ENCODE measurements around the gene RBX1.
"Not testable (repeated sequence)": the region's sequence is repeated elsewhere in the genome, so short reads cannot be mapped to it uniquely, and the experiment has no call there.

Gene RBX1

DNA sequence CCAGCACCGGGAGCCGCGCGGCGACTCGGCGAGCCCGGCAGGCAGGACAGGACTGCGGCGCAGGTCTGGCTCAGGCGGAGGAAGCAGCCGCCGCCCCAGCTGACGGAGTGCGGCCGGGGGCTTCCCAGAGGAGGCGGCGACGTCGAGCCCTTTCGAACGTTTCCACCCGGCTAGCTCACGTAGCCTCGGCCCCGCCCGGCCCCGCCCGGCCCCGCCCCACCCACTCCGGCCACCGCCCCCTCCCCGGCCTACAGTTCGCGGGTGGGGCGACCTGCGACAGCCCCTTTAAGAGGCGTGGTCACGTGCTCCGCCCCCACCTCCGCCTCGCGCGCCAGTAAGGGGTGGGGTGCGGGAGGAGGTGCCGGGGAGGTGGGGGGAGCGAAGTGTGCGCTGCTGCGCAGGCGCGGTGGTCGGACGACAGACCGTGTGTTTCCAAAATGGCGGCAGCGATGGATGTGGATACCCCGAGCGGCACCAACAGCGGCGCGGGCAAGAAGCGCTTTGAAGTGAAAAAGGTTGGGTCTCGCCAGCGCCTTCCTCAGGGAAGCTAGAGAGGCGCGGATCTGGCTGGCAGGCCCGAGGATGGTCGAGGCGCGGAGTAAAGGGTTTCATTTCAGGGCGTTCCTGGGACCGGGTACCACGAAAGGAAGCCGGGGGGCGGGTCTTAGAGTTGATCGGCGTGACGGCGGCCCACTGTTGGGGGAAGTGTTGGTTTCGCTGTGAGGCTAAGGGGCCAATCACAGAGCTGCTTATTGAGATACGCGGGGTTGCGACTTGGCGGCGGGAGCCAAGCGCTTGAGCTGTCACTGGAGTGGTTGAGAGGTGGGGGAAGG, at the start of gene RBX1:
Gene RBX1, plus strand, starts transcription at position 417 of the 833 bp plus-strand sequence. Its CDS starts 21 bp downstream, at position 438.
- DNase-seq (ENCODE audit: low spot score): peak; percentile 96

DNA sequence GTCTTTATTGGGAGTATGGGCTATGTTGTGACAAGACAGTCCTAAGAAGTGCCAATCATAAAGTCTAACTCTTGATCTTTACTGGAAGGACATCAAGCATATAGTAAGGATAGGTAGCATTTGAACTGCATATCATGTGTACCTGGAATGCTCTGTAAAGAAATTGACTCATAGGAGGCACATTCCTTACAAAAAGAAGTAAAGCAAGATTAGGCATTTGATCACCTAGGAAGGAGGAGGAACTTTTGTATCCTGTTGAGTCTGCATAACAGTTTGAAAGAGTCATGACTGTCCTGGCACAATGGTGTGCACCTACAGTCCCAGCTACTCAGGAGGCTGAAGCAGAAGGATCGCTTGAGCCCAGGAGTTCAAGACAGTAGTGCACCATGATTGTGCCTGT, 47.1 kb upstream of the RBX1 start:
- DNase-seq (ENCODE audit: low spot score): no peak

DNA sequence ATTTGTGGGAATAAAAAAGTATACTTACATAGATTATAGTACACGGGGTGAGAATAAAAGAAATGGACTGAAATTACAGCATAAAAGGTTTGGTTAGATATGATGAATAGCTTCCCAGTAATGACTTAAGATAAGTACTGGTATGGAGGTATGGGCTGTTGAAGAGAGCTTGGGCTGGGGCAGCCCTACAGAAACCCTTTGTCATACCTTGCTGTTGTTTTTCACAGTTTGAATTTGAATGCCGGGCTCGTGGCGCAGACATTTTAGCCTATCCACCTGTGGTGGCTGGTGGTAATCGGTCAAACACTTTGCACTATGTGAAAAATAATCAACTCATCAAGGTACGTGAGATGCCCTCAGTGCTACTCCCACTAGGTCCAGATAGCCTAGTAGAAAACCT, 42.3 kb upstream of the RBX1 start:
- no peak for DNase-seq (ENCODE audit: low spot score)

DNA sequence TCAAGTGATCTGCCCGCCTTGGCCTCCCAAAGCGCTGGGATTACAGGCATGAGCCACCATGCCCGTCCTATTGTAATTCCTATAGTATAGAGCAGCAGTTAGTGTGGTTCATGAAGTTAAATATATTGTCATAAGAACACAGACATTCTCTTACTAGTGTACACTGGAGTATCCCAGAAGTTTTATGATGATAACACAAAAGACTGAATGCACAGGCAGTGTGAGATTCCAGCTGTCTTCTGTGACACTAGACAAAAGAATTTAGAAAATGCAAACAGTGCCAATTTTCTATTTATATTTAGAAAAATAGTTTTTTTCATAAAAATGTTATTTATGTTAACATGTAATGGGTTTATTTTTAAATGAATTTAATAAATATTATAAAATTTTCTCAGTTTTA, 39.4 kb upstream of the RBX1 start:
- DNase-seq (ENCODE audit: low spot score): no peak

DNA sequence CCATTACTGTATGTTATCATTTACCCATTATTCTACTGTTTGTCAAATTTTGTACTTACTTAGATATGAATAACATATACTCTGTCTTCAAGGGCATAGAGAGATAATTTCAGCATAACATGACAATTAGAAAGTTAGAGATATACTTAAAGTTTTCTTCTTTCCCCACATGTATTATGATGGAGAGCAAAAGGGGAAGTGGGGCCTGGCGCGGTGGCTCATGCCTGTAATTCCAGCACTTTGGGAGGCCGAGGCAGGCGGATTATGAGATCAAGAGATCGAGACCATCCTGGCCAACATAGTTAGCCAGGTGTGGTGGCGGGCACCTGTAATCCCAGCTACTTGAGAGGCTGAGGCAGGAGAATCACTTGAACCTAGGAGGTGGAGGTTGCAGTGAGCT, 38.2 kb upstream of the RBX1 start:
- not testable (repeated sequence) for DNase-seq (ENCODE audit: low spot score)

DNA sequence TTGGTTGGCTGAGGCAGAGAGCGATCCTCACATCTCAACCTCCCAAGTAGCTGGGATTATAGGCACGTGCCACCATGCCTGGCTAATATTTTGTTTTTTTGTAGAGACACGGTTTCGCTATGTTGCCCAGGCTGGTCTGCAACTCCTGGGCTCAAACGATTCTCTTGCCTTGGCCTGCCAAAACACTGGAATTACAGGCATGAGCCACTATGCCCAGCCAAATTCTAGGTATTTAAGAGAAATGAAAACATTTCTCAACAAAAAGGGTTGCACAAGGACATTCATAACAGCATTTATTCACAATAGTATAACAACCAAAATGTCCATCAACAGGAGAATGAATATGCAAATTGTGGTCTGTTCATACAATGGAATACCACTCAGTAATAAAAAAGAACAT, 31.7 kb upstream of the RBX1 start:
- no peak for DNase-seq (ENCODE audit: low spot score)

DNA sequence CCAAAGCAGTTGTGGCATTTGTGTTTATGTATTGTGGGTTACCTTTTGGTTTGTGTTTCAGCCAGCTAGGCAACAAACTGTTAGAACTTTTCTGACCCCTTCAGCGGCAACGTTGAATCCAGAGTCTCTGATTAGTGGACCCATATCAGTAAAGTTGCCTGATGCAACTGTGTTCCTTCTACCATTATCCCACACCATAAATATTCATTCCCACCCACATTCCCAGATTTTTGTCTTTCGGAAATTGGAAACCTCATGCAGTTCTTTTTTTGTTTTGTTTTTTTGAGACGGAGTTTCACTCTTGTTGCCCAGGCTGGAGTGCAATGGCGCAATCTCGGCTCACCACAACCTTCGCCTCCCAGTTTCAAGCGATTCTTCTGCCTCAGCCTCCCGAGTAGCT, 30.7 kb upstream of the RBX1 start:
- no peak for DNase-seq (ENCODE audit: low spot score)

DNA sequence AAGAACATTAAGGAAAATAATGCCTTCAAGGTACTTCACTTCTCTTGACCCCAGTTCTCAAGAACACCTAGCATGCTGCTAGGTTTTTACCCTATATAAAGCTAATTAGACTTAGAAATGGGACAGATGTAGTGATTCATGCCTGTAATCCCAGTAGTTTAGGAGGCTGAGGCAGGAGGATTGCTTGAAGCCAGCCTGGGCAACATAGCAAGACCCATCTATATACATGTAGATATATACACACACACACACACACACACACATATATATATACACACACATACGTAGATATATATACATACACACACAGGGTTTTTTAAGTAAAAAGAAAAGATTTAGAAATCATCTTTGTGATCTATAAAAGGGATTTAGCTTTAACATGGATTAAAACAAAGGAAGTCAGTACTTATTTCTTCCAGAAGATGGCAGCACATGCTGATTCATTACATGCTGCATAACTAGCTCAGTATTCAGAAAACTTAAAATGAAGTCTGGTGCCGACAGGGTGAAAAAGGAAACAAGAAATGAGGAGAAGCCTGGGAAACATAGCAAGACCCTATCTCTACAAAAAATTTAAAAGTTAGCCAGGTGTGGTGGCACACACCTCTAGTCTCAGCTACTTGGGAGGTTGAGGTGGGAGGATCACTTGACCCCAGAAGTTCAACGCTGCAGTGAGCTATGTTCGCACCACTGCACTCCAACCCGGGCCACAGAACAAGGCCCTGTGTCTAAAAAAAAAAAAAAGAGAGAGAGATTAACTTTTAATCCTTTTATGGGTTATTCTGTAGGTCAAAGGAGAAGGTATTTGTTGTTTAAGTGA, 28.5 kb upstream of the RBX1 start:
- DNase-seq (ENCODE audit: low spot score): peak; percentile 55

DNA sequence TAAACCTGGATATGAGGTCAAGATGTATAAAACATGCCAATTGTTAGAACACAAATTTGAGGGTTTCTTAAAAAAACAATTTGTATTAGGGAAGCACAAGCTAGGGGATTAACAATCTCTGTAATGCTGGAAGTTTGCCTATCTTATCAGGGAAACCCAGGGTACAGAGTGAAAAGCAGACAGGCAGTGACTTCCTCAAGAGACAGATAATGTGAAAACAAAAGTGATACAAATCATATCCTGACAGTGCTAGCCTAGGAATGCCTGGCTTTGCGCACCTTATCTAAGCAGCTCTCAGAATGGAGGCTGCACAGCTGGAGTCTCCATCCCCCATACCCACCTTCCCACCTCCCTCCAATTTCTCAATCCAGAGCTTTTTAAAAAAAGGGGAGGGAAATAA, 22.5 kb upstream of the RBX1 start:
- no peak for DNase-seq (ENCODE audit: low spot score)

DNA sequence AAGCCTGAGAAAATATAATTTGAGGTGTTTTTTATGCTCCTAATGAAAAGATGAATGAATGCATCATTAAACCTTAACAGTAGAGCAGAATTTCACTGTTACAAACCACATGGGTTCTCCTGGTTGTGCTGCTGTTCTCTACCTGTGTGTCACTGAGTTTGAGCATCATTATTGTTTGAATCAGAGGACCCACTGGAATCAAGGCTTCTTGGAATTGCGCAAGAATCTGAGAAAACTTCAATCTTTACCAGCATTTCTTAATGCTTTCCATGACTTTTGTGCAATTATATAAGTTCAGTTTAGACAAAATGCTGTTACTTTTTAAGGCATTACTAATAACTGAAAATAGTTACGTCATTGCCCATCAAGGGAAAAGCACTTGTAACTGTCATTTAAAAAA, 18.8 kb upstream of the RBX1 start:
- no peak for DNase-seq (ENCODE audit: low spot score)

DNA sequence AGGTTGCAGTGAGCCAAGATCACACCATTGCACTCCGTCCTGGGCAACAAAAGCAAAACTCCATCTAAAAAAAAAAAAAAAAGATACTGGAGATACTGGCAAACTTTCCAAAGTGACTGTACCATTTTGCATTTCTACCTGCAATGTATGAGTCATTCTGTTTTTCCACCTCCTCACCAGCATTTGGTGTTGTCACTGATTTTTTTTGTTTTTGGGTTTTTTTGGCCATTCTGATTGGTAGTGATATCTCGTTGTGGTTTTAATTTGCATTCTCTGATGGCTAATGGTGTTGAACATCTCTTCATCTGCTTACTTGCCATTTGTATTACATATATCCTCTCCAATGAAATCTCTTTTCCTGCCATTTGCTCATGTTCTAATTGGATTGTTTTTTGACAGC, 12.0 kb upstream of the RBX1 start:
- DNase-seq (ENCODE audit: low spot score): no peak

DNA sequence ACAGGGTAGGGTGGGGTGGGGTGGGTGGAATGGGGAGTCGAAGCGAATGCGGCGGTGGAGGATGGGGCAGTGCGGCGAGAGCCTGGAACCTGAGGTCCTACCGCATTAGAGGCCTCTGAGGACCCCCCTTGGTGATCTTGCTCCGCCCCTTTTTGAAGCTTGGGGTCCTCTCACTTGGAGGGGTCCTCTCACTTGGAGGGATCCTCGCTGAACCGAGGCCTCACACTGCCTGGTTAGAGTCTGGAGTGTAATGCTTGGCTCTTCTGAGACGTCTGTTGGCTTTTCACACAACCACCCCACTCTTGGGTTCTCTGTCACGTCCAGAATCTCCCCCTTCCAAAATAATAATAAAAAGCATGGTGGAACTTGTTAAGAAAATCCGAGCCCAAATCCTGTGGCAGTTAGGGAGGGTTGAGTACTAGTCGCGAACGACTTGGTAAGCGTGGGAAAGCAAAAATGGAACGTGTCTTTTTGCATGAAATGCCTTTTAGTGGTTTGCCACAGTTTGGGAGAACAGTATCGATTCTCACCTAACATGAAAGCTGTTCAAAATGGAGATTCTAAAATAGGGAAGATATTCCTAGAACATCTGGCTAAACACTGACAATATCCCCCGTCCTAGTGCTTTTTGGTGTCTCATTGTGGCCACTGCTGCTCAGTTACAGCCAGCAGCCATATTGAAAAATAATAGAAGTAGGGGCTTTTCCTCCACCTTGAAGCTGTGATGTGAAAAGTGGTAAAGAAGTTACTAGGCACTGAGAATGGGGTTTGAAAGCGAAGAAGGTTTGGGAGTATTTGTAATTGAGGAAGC, 822 bp downstream of the RBX1 start:
- no peak for DNase-seq (ENCODE audit: low spot score)

DNA sequence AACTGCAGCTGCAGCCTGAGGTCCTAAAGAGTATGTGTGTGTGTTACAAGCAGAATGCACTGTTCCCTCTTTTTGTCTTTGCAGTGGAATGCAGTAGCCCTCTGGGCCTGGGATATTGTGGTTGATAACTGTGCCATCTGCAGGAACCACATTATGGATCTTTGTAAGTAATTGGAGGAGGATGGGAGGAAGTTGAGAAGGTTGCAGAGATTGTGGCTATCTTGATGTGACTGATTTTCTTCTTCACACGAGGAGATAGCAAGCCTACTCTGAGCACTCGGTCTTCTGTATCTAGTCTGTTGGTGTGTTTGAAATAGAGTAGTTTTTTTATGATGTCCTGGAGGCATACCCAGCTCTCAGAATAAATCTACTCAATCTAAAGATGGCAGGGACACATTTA, 2.3 kb downstream of the RBX1 start:
- no peak for DNase-seq (ENCODE audit: low spot score)

DNA sequence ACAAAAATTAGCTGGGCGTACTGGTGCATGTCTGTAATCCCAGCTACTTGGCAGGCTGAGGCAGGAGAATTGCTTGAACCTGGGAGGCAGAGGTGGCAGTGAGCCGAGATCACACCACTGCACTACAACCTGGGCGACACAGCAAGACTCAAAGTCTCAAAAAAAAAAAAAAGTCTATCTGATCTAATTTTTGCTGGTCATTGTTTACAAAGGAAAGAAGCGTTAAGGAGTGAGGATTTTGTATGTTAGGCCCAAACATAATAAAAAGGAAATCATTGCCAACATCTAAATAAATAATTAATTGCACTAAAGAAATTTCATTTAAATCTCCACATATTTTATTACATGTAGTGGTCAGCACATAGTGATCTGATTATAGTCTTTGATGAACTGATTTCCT, 2.9 kb downstream of the RBX1 start:
- no peak for DNase-seq (ENCODE audit: low spot score)

DNA sequence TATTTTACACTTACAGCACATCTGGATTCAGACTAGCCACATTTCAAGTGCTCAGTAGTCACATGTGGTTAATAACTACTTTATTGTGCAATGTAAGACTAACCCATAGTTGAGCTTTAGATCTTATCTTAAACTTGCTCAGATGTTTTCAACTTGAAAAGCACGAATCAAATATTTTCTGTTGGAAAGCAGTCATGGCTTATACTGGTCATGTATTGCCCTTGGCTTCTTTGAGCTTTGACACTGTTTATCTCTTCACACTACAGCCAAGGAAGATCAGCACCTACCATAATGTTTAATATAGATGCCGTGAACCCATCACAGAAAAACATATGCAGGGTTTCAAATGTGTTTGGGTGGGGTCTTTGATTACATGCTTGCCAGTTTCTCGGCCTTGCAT, 4.4 kb downstream of the RBX1 start:
- no peak for DNase-seq (ENCODE audit: low spot score)

DNA sequence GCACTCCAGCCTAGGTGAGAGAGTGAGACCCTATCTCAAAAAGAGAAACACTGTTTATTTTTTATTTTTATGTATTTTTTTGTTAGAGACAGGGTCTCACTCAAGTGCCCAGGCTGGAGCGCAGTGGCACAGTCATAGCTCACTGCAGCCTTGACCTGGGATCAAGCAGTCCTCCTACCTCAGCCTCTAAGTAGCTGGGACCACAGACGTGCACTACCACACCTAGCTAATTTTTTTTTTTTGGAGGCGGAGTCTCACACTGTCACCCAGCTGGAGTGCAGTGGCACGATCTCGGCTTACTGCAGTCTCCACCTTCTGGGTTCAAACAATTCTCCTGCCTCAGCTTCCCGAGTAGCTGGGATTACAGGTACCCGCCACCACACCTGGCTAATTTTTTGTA, 6.4 kb downstream of the RBX1 start:
- DNase-seq (ENCODE audit: low spot score): no peak

DNA sequence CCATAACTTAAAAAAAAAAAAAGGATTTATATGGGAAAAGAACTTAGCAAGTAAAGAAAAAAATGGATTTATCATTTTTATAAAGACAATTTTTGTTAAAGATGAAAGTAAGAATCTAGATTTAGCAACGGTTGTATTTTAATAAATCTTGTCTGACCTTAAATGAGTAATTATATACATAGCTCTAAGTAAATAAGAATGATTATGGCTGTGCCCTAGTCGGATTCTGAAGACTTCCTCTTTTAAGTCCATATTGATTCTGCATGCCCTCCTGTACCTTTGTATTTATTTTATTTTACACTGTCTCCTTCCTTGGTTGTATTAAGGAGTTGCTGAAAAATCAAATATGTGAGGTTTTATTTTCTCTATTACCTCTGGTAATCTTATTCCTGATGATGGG, 7.1 kb downstream of the RBX1 start:
- DNase-seq (ENCODE audit: low spot score): no peak

DNA sequence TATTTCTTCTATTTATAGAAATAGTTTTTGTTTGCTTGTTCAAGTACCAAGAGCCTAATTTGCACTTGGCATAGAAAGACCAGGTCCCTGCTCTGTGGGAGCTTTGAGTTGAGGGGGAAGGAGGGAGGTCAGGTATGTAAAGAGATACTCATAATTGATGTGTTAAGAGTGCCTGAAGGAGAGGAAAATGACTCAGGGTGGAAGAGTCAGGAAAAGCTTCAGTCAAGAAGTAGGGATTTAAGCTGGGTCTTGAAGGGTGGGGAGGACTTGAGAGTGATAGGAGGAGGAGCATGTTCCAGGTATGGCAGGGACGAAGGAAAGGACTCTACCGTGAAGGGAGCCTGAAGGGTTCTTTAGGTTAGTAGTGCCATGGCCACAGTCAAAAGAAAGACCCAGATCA, 9.0 kb downstream of the RBX1 start:
- no peak for DNase-seq (ENCODE audit: low spot score)

DNA sequence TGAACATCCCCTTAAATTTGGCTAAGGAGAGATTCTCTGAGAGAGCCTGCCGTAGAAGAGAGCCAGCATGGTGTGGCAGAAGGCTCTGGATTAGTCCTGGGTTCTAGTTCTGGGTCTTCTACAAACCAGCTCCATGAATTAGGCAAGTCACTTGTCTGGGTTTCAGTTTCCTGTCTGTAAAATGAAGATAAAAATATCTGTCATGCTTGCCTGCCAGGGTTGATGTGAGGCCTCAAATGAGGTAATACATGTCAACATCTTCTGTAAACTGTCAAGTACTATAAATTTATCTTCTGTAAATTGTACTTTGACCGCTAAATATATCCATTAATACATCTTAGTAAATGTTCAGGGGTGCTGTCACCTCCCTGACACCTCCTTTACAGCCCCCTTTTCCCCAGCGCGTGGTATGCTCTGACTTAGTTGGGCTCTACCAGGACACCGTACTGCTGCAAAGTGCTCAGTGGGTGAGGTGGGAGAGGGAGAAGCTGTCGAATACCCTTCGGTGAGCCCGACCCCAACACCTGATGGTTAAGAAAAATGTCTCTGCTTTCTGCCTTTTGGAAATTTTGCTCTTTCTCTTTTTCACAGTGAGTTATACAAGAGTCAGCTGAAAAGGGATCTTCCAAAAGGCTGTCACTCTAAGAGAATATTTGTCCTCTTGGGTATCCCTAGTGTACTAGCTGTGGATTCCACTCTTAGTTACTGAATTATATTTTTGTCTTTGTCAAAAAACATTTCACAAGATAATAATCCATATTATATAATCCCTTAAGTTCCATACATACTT, 15.0 kb downstream of the RBX1 start:
- no peak for DNase-seq (ENCODE audit: low spot score)

DNA sequence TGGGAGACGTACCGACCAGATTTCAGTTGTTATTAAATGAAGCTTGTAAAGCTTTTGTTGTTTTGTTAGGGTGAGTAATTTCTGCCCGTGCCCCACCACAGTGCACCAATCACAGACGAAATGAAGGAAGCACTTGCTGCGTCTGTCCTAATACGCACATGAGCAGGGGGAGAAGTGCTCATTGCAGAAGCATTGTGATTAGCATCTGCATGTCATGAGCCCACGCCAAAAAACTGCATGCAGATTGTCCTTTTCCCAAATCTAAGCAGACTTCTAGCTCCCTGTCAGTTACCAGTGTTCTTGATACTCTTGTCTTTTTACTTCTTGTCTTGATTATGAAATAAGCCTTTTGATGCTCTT, 15.5 kb downstream of the RBX1 start:
- DNase-seq (ENCODE audit: low spot score): no peak

DNA sequence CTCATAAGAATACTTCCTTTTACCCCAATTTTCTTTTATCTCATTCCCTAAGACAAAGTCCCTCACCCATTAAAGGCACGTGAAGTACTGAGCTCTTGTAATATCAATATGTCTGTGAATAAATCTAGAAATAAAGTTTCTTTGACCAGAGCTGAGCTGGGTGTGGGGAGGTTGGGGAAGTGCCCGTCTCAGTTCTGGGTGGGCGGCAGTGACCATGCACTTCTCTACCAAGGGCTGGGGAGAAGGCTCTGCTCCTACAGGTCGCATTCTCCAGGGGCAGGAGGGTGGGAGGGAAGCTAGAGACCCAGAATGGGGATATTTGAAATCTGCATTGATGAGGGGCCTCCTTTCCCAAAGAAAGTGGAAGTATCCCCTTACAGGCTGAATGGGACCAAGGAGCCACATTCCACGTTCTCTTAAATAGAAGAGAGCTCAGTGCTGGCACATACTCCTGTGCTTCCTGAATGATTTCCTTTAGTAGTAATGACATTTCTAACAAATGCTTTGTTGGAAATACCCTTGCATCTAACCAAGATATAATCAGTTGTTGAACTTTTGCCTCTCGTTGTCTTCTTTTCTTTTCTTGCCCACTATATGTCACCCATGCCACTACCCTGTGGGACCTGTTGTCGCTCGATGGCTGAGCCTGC, 16.1 kb downstream of the RBX1 start:
- DNase-seq (ENCODE audit: low spot score): no peak
